Neutrophil (primary cell): Measurements from ENCODE around the gene ILF2.
A peak's percentile ranks its signal among the peaks of the same experiment; 100 is the strongest.

Experiments used
- H3K27ac ChIP-seq: fragments of 200-600 bp; sonication (generic); 2 replicates; pipeline ENCODE4 v1.5.1; 2016; ENCODE audit warnings: mild to moderate bottlenecking, moderate library complexity
- H3K27me3 ChIP-seq: fragments of 200-600 bp; sonication (generic); 2 replicates; pipeline ENCODE4 v1.6.0; 2016; ENCODE audit warnings: mild to moderate bottlenecking
- H3K36me3 ChIP-seq: fragments of 200-600 bp; sonication (generic); 2 replicates; pipeline ENCODE4 v1.5.1; 2017
- H3K4me1 ChIP-seq, 2 experiments: fragments of 200-600 bp in 1 of 2; sonication (generic) in 1 of 2; 1 replicate in 1 of 2; 2 replicates in 1 of 2; pipeline versions ENCODE4 v1.5.1 to v1.6.1; 2013 to 2016; ENCODE audit warnings: low read depth in 1 of 2, low read length in 1 of 2, mild to moderate bottlenecking in 1 of 2, moderate library complexity in 1 of 2; ENCODE audit not compliant: control insufficient read depth in 1 of 2, insufficient read depth in 1 of 2
- H3K4me3 ChIP-seq, 2 experiments: fragments of 200-600 bp in 1 of 2; sonication (generic) in 1 of 2; 1 replicate in 1 of 2; 2 replicates in 1 of 2; pipeline ENCODE4 v1.5.1; 2013 to 2016; ENCODE audit warnings: low read depth in 1 of 2, low read length in 1 of 2, mild to moderate bottlenecking in 1 of 2, moderate library complexity in 1 of 2
- H3K9me3 ChIP-seq: fragments of 200-600 bp; sonication (generic); 2 replicates; pipeline ENCODE4 v1.5.1; 2016
- CTCF ChIP-seq: fragments of 200-600 bp; sonication (generic); IDR thresholded peaks from 2 replicates; pipeline ENCODE4 v1.5.1; 2016; ENCODE audit warnings: antibody characterized with exemption

Gene ILF2

DNA sequence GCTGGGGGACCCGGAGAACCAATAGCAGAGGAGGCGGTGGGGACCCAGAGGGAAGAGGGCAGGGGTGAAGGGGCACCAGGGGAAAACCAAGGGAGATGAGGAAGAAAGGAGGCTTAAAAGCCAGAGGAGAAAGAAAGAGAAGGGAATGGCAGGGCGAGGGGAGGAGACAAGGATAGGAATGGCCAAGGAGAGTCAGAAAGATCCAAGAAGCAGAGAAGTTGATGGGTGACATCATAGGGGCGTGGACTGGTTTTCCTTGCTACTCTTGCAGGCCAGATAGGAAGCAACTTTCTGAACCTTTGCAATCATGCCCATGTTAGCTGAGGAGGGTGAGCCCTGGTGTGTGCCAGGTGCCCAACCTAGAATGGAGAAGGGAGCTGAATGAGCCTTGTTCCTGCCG lies 13.1 kb upstream of the ILF2 start:
- Histone ChIP-seq H3K27ac (no peak overlapping the region), H3K27me3 (peaks cover 57% of the 10 kb centered on the region), H3K4me3 (no peak overlapping the region), H3K9me3 (no peaks in the 10 kb centered on the region), H3K4me1 (peaks cover 10% of the 10 kb centered on the region in 2 experiments), H3K36me3 (no peaks in the 10 kb centered on the region)
- no peak for TF ChIP-seq CTCF

GRCh38 chr1:153682730-153683129 lies 11.9 kb upstream of the ILF2 start:
- H3K4me1 ChIP-seq, result peaks cover 21 to 22% of the 10 kb centered on the region in 2 experiments
- no peaks in the 10 kb centered on the region for H3K36me3 ChIP-seq
- TF ChIP-seq CTCF, result no peak
- H3K9me3 ChIP-seq, result no peaks in the 10 kb centered on the region
- no peak overlapping the region for H3K27ac ChIP-seq
- H3K4me3 ChIP-seq, result no peak overlapping the region
- peaks cover 68% of the 10 kb centered on the region for H3K27me3 ChIP-seq

DNA sequence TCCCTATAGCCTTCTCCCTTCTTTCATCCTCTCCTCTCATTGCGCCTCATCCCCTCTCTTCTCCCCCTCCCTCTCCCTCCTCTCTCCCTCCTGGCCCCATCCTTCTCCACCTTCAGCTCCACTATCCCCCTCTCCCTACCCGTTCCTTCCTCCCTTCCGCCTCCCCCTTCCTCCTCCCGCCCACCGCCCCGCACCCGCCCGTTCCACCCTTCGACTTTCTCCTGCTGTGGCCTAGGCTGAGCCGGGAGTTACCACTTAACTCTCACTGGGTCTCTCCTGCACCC lies 9.3 kb upstream of the ILF2 start:
- H3K27ac ChIP-seq, result no peak overlapping the region
- no peak overlapping the region for H3K4me3 ChIP-seq
- H3K9me3 ChIP-seq, result no peaks in the 10 kb centered on the region
- TF ChIP-seq CTCF, result no peak
- H3K27me3 ChIP-seq, result peaks cover 72% of the 10 kb centered on the region
- no peaks in the 10 kb centered on the region for H3K36me3 ChIP-seq
- peaks cover 24 to 26% of the 10 kb centered on the region in 2 experiments for H3K4me1 ChIP-seq

DNA sequence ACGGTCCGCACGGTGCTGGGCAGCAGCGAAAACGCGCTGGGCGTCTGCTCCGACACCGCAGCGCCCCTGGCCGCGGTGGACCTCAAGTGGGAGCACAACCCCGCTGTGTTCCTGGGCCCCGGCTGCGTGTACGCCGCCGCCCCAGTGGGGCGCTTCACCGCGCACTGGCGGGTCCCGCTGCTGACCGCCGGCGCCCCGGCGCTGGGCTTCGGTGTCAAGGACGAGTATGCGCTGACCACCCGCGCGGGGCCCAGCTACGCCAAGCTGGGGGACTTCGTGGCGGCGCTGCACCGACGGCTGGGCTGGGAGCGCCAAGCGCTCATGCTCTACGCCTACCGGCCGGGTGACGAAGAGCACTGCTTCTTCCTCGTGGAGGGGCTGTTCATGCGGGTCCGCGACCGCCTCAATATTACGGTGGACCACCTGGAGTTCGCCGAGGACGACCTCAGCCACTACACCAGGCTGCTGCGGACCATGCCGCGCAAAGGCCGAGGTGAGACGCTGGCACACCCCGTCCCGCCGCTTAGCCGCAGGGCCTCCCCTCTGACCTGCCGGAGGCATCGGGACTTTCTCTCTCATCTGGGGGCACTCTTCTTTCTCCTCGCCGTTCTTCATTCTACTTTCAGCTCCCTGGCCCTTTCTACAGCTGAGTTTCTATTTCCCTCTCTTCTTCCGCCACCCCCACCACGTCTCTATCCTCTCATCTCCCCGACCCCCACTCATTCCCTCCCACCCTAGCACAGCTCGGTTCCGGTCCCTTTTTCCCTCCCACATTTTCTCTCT lies 8.7 kb upstream of the ILF2 start:
- no peaks in the 10 kb centered on the region for H3K9me3 ChIP-seq
- H3K27me3 ChIP-seq, result peaks cover 69% of the 10 kb centered on the region
- H3K4me3 ChIP-seq, result peak overlapping the region; percentile 42 to 54

DNA sequence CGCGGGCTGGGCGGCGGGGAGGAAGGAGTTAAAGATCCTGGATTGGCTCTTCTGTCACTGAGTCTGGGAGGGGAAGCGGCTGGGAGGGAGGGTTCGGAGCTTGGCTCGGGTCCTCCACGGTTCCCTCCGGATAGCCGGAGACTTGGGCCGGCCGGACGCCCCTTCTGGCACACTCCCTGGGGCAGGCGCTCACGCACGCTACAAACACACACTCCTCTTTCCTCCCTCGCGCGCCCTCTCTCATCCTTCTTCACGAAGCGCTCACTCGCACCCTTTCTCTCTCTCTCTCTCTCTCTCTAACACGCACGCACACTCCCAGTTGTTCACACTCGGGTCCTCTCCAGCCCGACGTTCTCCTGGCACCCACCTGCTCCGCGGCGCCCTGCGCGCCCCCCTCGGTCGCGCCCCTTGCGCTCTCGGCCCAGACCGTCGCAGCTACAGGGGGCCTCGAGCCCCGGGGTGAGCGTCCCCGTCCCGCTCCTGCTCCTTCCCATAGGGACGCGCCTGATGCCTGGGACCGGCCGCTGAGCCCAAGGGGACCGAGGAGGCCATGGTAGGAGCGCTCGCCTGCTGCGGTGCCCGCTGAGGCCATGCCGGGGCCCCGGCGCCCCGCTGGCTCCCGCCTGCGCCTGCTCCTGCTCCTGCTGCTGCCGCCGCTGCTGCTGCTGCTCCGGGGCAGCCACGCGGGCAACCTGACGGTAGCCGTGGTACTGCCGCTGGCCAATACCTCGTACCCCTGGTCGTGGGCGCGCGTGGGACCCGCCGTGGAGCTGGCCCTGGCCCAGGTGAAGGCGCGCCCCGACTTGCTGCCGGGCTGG lies 7.9 kb upstream of the ILF2 start, which contains the start of gene NPR1:
NPR1 (plus strand) TSS at position 170 of the 818 bp plus-strand sequence; CDS start at position 591, 421 bp downstream.
- Histone ChIP-seq H3K27me3 (peaks cover 64% of the 10 kb centered on the region), H3K9me3 (no peaks in the 10 kb centered on the region), H3K4me3 (peak within 1 kb of the TSS; percentile 42 to 54), H3K36me3 (no peaks in the 10 kb centered on the region), H3K27ac (no peak within 1 kb of the TSS), H3K4me1 (peaks cover 24 to 26% of the 10 kb centered on the region in 2 experiments)
- TF ChIP-seq CTCF, result no peak

More for the DNA sequence above, 8.7 kb upstream of the ILF2 start:
- Histone ChIP-seq H3K36me3 (no peaks in the 10 kb centered on the region), H3K27ac (no peak overlapping the region), H3K4me1 (peaks cover 24 to 26% of the 10 kb centered on the region in 2 experiments)
- TF ChIP-seq CTCF, result no peak
